H1 (cell line): Measurements from ENCODE around the gene NFIA.

Experiments used
- EZH2 ChIP-seq: fragments of 200-600 bp; sonication (generic); IDR thresholded peaks from 2 replicates; pipeline ENCODE4 v1.7.1; 2012; ENCODE audit warnings: low read depth, mild to moderate bottlenecking, moderate library complexity, low read length, inconsistent platforms; ENCODE audit not compliant: severe bottlenecking
- SIN3A ChIP-seq, 2 experiments: IDR thresholded peaks in 1 of 2; conservative IDR thresholded peaks in 1 of 2; 2 replicates each; pipeline ENCODE4 v1.6.1; 2011 to 2012; ENCODE audit warnings: low read length in 2 of 2, improper control_type of control experiment in 1 of 2, low read depth in 1 of 2, mild to moderate bottlenecking in 1 of 2
- TAF1 ChIP-seq: IDR thresholded peaks from 2 replicates; pipeline ENCODE4 v1.6.1; 2011; ENCODE audit warnings: mild to moderate bottlenecking, low read depth, low read length

GRCh38 chr1:61368876-61369275, 286.5 kb downstream of the NFIA start:
- no peak for TF ChIP-seq TAF1
- no peak for TF ChIP-seq SIN3A (conservative IDR thresholded peaks at IDR 0.05 in 1 of 2, IDR thresholded peaks at IDR 0.05 in 1 of 2; ENCODE audit: low read depth in 1 of 2, low read length in 2 of 2)
- no peak for TF ChIP-seq EZH2
